NCI-H146 treated with DMSO at 0.1 percent for 48 hours (cell line): ENCODE results near the gene MYO3B.
"Not testable (repeated sequence)": the region's sequence is repeated elsewhere in the genome, so short reads cannot be mapped to it uniquely, and the experiment has no call there.

ENCODE experiments used
- DNase-seq: peaks from one replicate; lab custom pipeline; 2025; ENCODE audit not compliant: unreplicated experiment; lab: John Stamatoyannopoulos, UW

MYO3B gene

DNA sequence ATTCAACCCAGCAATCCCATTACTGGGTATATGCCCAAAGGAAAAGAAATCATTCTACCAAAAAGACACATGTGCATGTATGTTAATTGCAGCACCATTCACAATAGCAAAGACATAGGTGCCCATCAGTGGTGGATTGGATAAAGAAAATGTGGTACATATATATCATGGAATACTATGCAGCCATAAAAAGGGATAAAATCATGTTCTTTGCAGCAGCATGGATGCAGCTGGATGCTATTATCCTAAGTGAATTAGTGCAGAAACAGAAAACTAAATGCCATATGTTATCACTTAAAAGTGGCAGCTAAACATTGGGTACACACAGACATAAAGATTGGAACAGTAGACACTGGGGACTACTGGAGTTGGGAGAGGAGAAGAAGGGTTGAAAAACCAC lies 82.2 kb downstream of the MYO3B start:
- DNase-seq = no peak

- DNase-seq = no peak
Observed at GRCh38 chr2:170261566-170261965, 83.6 kb downstream of the MYO3B start.

- DNase-seq = no peak
Observed at GRCh38 chr2:170262343-170262742, 84.4 kb downstream of the MYO3B start.

DNA sequence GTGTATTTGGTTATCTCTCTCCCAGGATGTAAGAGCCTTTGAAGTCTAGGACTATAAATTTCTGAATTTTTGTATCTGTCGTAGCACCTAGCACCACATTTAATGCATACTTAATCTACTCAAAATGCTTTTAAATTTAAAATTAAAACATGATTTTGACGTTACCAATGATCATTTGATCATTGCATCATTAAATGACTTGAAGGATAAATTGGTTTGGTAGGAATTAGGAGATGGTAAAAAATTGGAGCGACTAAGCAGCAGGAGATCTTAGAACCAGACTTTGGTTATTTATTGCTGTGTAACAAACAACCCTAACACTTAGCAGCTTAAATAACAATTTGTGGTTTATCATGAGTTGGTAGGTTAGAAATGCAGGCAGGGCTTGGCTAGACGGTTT lies 84.9 kb downstream of the MYO3B start:
- DNase-seq = no peak

DNA sequence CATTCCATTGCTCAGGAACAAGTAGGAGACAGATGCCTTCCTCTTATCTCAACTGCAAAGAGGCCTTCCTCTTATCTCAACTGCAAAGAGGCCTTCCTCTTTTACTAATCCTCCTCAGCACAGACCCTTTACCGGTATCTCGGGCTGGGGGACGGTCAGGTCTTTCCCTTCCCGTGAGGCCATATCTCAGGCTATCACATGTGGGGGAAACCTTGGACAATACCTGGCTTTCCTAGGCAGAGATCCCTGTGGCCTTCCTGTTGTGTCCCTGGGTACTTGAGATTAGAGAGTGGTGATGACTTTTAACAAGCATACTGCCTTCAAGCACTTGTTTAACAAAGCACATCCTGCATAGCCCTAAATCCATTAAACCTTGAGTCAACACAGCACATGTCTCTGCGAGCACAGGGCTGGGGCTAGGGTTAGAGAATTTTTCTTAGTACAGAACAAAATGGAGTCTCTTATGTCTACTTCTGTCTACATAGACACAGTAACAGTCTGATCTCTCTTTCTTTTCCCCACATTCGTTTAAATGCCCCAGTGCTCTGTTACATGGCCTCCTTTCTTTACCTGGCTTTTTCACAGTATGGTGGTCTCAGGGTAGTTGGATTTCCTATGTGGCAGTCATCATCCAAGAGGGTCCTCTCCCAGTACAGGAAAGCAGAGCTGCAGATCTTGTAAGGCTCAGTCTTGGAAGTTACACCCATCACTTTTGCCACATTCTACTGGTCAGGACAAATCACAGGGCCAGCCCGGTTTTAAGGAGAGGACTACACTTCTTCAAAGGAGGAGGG lies 86.0 kb downstream of the MYO3B start:
- DNase-seq = not testable (repeated sequence)

GRCh38 chr2:170264522-170264860 lies 86.5 kb downstream of the MYO3B start:
- no peak for DNase-seq

DNA sequence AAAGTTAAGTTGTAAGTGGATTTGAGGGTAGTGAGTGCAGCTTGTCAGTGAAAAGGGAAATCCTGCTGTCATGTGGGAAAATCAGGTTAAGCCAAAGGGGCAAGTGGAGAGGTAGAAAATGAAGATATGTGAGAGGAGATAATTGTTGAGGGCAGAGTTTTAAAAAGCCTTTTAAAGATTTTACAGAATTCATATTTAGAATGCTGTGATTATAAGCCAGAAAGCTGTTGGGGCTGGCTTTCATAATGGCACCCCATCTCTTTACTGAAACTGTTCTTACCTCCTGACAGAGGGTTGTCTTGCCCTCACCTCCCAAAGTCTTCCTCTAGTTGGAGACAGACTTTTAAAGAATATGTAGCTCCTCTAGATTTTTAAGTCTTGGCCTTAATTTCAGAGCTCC lies 86.9 kb downstream of the MYO3B start:
- DNase-seq = no peak

GRCh38 chr2:170265321-170265720 lies 87.4 kb downstream of the MYO3B start:
- no peak for DNase-seq

GRCh38 chr2:170266358-170266757 lies 88.4 kb downstream of the MYO3B start:
- DNase-seq = no peak

GRCh38 chr2:170267071-170267470 lies 89.1 kb downstream of the MYO3B start:
- no peak for DNase-seq

- DNase-seq = no peak
Observed at GRCh38 chr2:170270278-170270864, 92.4 kb downstream of the MYO3B start.

DNA sequence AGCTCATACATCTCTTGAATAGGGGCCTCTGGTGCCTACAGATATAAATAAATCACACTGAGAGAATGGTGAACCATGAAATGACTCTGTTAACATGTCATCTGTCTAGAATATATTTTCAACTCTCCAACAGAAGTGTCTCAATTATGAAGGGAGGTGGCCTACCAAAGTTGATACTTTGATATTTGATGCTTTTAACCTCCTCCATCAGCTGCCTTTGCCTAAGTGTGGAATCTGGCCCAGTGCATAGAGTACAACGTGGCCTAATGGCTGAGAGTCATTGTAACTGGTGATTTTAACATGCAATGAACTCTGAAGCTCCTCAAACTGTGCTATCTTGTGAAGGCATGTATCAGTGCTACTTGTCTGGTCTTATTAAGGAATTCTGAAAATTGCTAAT lies 93.4 kb downstream of the MYO3B start:
- no peak for DNase-seq

DNA sequence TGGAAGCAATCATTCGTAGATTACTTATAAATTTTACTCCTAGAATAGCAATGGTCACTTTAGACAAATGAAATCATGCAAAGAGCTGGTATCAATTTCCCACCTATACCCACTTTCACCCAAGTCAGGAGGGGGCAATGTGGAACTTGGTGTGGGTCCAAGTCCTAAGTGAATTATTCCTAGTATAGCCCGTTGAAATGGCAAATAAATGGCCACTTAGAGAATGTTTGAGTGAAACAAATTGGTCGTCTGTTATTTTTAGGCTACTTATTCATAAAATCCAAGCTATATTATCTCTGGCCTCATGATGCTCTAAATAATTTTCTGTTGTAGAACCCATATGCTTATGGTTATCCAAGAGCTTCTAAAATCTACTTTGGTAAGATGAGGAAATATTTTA lies 98.1 kb downstream of the MYO3B start:
- DNase-seq = no peak

DNA sequence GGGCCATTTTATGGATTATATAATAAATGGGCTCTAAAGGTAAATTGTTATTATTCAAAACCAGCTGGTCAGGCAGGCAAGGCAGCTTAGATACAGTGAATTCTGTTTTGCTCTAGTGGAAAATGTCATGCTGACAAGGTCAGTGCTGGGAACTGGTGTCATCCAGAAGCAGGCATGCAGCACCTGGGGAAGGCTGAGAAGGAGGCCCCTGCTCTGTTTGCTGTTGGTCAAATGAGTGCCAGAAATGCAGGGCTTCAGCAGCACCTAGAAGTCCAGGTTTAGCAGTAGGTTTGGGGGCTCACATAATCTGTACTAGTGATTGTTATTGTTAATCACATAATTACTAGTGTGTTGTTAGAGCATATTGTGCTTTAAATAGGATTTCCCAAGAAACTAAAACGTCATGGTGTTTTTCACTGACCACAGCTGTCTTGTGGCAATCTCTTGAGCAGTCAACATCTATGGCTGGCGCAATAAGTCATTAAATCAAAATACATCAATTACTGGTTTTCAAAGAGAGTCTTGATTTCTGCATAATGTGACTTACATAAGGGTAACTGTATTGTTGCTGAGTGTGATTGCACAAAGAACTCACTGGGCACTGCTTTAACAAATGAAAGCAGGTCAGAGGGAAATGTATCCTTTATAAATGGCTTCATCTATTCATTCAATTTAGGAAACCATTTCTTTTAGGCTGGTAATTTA lies 99.1 kb downstream of the MYO3B start:
- peak; percentile 70 for DNase-seq

DNA sequence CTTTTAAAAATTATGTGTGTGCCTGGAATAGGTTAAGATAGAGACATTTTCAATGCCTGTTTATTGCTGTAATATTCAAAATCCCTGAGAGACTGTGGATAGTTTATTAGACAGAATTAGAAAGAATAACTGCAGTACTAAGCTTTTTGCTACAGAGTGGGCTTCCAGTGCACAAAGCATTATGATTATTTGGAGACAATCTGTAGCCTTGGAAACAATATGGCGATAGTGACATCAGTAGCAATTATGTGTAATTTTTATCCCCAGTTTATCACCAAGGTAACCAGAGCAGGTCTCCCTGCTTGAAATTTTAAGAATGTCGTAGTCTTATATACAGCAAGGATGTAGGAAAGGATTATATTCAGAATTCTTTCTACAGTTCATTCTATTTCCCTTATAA lies 100.0 kb downstream of the MYO3B start:
- DNase-seq = peak; percentile 73

GRCh38 chr2:170279615-170280014 lies 101.7 kb downstream of the MYO3B start:
- DNase-seq = not testable (repeated sequence)

DNA sequence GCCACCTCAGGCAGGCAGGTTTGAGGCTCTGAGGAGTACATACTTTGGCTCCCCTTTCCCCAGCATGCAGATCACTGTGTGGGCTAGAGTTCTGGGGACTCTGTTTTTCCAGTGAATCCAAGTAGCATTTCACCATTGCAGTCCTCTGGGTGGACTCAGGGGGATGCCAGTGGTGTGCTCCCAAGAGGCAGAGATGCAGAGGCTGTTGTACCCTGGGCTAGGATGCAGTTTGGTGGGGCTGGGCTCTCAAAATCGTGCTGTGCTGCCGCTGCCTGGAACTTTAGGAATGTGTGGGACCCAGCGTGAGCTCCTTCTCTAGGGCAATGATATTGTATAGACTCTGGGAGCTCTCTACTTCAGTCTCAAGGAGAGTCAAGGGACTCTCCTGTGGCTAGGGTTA lies 104.9 kb downstream of the MYO3B start:
- no peak for DNase-seq

- DNase-seq = peak; percentile 27
Observed at GRCh38 chr2:170284205-170284604, 106.3 kb downstream of the MYO3B start.

DNA sequence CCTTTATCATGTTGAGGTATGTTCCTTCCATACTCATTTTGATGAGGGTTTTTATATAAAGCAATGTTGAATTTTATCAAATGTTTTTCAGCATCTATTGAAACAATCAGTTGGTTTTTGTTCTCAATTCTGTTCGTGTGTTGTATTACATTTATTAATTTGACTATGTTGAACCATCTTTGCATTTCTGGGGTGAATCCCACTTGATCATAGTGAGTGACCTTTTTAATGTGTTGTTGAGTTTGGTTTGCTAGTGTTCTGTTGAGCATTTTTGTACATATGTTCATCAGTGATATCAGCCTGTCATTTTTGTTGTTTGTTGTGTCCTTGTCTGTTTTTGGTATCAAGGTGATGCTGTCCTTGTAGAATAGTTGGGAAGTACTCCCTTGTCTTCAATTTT lies 110.9 kb downstream of the MYO3B start:
- DNase-seq = no peak

DNA sequence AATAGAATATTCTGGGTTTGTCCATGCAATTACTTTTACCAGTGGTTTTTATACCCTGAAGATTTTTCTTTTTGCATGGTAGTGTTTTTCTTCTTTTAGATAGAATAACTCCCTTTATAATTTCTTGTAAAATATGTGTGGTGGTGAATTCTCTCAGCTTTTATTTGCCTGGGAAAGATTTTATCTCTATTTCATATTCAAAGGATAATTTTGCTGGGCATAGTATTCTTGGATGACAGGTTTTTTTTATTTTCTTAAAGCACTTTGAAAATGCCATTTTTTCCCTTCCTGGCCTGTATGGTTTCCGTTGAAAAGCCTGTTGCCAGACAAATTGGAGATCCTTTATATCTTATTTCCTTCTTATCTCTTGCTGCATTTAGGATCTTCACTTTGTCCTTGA lies 113.5 kb downstream of the MYO3B start:
- DNase-seq = no peak

DNA sequence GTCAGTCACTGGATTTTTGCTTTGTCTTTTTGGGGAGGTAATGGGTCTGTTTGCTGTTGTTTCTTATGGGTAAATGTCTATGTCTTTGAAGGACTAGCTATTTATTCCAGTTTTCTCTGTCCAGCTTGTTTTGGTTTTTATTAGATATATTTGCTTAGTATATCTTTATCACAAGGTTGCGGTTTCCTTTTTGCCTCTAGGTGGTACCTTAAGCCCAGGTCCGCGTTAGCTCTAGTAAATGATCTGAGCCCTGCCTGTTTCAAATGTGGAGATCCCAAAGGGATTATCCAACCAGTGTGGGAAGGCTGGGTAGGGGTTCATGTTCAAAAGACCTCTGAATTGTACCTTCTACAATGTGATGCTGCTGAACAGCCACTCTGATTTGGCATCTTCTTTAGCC lies 114.5 kb downstream of the MYO3B start:
- no peak for DNase-seq

- no peak for DNase-seq
Observed at GRCh38 chr2:170297496-170297895, 119.5 kb downstream of the MYO3B start.
